Breast epithelium (tissue), 3 donors: ENCODE measurements around the gene CHCHD5.

Source experiments
- POLR2A ChIP-seq: fragments of 450-650 bp; IDR thresholded peaks from one replicate; pipeline ENCODE4 v1.6.1; 2016; ENCODE audit warnings: antibody characterized with exemption, mild to moderate bottlenecking, moderate library complexity
- POLR2AphosphoS5 ChIP-seq, 3 donors: sonication (generic); formaldehyde crosslinking; IDR thresholded peaks; one replicate each; pipeline ENCODE4 v1.6.1; 2017; ENCODE audit warnings: antibody characterized with exemption in 3 of 3
- TF ChIP-seq, protein P1 (sequence below), 3 donors: fragments of 450-650 bp; IDR thresholded peaks; one replicate each; pipeline ENCODE4 v1.5.1; 2016 to 2017; ENCODE audit warnings: antibody characterized with exemption in 3 of 3, mild to moderate bottlenecking in 3 of 3, moderate library complexity in 3 of 3

DNA sequence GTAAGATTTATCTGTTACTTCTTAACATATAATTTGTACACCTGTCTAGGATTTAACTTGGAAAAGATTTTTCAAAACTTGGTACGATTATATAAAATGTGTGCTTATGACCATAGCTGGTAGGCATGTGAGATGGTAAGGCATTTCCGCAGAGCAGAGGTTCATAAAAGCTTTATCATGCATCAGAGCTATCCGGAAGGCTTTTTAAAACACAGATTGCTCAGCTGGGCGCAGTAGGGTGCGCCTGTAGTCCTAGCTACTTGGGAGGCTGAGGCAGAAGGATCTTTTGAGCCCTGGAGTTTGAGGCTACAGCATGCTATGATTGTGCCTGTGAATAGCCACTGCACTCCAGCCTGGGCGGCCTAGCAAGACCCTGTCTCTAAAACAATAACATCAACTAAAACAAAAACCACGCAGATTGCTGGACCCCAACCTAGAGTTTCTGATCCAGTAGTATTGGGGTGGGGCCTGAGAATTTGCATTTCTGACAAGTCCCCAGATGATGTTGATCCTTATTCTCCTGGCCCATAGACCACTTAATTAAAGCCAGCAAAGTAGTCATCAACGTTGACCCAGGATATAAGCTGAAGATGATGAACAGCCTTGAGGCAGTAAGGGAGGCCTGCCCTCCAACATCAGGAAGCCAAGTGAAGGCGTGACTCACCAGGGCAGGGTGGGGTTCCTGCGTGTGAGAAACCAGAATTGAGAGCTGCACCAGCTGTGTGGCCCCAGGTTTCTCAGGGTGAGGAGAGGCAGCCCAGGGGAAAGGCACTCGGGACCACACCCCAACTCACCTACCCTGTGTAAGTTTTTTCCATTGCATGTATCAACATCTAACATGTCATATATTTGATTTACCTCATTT lies 39.7 kb downstream of the CHCHD5 start:
- TF ChIP-seq POLR2A (no peak), POLR2AphosphoS5 (IDR thresholded peaks at IDR 0.05) (no peak)
- TF ChIP-seq, protein P1, sequence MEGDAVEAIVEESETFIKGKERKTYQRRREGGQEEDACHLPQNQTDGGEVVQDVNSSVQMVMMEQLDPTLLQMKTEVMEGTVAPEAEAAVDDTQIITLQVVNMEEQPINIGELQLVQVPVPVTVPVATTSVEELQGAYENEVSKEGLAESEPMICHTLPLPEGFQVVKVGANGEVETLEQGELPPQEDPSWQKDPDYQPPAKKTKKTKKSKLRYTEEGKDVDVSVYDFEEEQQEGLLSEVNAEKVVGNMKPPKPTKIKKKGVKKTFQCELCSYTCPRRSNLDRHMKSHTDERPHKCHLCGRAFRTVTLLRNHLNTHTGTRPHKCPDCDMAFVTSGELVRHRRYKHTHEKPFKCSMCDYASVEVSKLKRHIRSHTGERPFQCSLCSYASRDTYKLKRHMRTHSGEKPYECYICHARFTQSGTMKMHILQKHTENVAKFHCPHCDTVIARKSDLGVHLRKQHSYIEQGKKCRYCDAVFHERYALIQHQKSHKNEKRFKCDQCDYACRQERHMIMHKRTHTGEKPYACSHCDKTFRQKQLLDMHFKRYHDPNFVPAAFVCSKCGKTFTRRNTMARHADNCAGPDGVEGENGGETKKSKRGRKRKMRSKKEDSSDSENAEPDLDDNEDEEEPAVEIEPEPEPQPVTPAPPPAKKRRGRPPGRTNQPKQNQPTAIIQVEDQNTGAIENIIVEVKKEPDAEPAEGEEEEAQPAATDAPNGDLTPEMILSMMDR (IDR thresholded peaks at IDR 0.05), result no peak
